Prostate gland (tissue), 2 donors: ENCODE measurements around the gene ADAMTS2. TPM values are rescaled to one million over a fixed set of nuclear protein-coding genes. Genes with fewer than 3 reads are reported as not detected.

Source experiments
- DNase-seq: peaks from one replicate; pipeline ENCODE4 v3.0.0-alpha.2; 2019; ENCODE audit warnings: low spot score
- H3K27ac ChIP-seq, 2 donors: fragments of 200-600 bp; sonication (generic); 2 replicates each; pipeline ENCODE4 v1.5.1; 2017 to 2019
- H3K27me3 ChIP-seq: fragments of 200-600 bp; sonication (generic); replicated peaks from 2 replicates; pipeline ENCODE4 v1.5.1; 2019; ENCODE audit not compliant: insufficient read depth
- H3K36me3 ChIP-seq, 2 donors: fragments of 200-600 bp; sonication (generic); 1 replicate in 1 of 2; 2 replicates in 1 of 2; pipeline versions ENCODE4 v1.5.1 to v1.8.1; 2017 to 2019
- H3K4me1 ChIP-seq: fragments of 200-600 bp; sonication (generic); replicated peaks from 2 replicates; pipeline ENCODE4 v1.5.1; 2019
- H3K4me3 ChIP-seq, 2 donors: fragments of 200-600 bp; sonication (generic); 2 replicates each; pipeline ENCODE4 v1.5.1; 2017 to 2019
- H3K9me3 ChIP-seq: fragments of 200-600 bp; sonication (generic); 2 replicates; pipeline ENCODE4 v1.5.1; 2017
- POLR2A ChIP-seq: fragments of 450-650 bp; IDR thresholded peaks from one replicate; pipeline ENCODE4 v1.6.1; 2016; ENCODE audit warnings: antibody characterized with exemption, mild to moderate bottlenecking
- POLR2AphosphoS5 ChIP-seq: sonication (generic); formaldehyde crosslinking; IDR thresholded peaks from one replicate; pipeline ENCODE4 v1.6.1; 2017; ENCODE audit warnings: antibody characterized with exemption
- WGBS: methylation state at CpG from one replicate; pipeline ENCODE4 v1.1.5; 2018; 5-methylcytosine and 5-hydroxymethylcytosine counted together
- intact Hi-C: fragments of 100-400 bp; cut with DNase I; formaldehyde crosslinking; loops from one replicate; pipeline ENCODE4 v1.14.2; 2022
- total RNA-seq, 2 donors: library from RNA; depleted of rRNA; stranded (reverse); fragments of >200 nt; gene quantifications; one replicate each; pipeline ENCODE4 v1.1.0, GENCODE V29; 2016
- TF ChIP-seq, protein P1 (sequence below), 4 experiments: fragments of 200-600 bp in 2 of 4; fragments of 450-650 bp in 2 of 4; sonication (generic) in 2 of 4; IDR thresholded peaks; 1 replicate in 3 of 4; 2 replicates in 1 of 4; pipeline ENCODE4 v1.5.1; 2016 to 2019; ENCODE audit warnings: antibody characterized with exemption in 4 of 4, mild to moderate bottlenecking in 2 of 4, moderate library complexity in 2 of 4

The ADAMTS2 gene
- total RNA-seq, 2 donors from 2014 or later: 2.0 to 20.3 TPM

DNA sequence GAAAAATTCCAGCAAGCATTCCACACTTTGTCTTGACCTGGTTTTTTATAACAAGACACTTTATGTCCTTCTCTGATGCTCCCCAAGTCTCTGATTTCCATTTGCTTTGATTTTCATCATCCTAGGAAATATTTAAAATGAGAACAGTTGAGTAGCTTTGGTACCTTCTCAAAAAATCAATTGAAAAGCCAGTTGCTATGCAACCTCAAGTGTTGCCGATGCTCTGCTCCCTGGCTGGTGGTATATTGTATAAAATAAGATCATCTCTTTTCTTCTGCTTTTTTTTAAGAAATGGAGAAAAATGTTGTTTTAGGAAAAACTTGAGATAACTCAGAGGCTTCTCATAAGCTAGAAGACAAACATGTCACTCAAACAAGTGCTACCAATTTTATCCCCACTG is 175.4 kb downstream of the ADAMTS2 start:
- DNase-seq: no peak
- Histone ChIP-seq H3K9me3 (no peaks in the 10 kb centered on the region), H3K27ac (no peak overlapping the region), H3K4me3 (no peak overlapping the region), H3K4me1 (no peaks in the 10 kb centered on the region), H3K36me3 (no peaks in the 10 kb centered on the region), H3K27me3 (no peaks in the 10 kb centered on the region)
- 95% methylated on average over 1 of the region's 1 CpG for WGBS
- TF ChIP-seq POLR2AphosphoS5: no peak
- TF ChIP-seq, protein P1, sequence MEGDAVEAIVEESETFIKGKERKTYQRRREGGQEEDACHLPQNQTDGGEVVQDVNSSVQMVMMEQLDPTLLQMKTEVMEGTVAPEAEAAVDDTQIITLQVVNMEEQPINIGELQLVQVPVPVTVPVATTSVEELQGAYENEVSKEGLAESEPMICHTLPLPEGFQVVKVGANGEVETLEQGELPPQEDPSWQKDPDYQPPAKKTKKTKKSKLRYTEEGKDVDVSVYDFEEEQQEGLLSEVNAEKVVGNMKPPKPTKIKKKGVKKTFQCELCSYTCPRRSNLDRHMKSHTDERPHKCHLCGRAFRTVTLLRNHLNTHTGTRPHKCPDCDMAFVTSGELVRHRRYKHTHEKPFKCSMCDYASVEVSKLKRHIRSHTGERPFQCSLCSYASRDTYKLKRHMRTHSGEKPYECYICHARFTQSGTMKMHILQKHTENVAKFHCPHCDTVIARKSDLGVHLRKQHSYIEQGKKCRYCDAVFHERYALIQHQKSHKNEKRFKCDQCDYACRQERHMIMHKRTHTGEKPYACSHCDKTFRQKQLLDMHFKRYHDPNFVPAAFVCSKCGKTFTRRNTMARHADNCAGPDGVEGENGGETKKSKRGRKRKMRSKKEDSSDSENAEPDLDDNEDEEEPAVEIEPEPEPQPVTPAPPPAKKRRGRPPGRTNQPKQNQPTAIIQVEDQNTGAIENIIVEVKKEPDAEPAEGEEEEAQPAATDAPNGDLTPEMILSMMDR (IDR thresholded peaks at IDR 0.05): no peak
- no peak for TF ChIP-seq POLR2A
- intact Hi-C loops: loop anchor here (5.0 kb wide), 1 partner anchor 177 kb away; the partner anchor contains the start of gene ADAMTS2

DNA sequence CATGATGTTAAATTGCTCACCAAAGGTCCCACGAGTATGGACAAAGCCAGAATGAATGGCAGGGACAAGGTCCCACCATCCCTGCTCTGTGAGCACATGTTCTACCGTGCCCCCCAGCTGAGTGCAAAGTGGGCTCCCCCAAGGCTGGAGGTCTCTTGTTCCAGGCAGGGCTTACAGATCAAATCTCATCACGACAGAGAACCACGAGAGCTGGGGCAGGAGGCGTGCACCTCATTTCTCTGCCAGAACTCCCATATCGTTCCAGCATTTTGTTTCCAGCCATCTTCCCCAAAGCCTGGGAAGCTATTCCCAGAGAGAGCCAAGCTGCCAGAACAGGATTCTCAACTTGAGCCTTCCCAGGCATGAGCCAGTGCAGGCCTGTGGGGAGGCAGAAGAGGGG is 176.6 kb downstream of the ADAMTS2 start:
- Histone ChIP-seq H3K27me3 (no peaks in the 10 kb centered on the region), H3K4me1 (no peaks in the 10 kb centered on the region), H3K27ac (no peak overlapping the region), H3K4me3 (no peak overlapping the region), H3K9me3 (no peaks in the 10 kb centered on the region), H3K36me3 (no peaks in the 10 kb centered on the region)
- no peak for DNase-seq
- intact Hi-C loops: loop anchor here (5.0 kb wide), 1 partner anchor 179 kb away; the partner anchor contains the start of gene ADAMTS2
- 75% methylated on average over 6 of the region's 6 CpGs for WGBS
- no peak for TF ChIP-seq POLR2A
- TF ChIP-seq POLR2AphosphoS5: no peak
- TF ChIP-seq, protein P1 (IDR thresholded peaks at IDR 0.05): no peak

DNA sequence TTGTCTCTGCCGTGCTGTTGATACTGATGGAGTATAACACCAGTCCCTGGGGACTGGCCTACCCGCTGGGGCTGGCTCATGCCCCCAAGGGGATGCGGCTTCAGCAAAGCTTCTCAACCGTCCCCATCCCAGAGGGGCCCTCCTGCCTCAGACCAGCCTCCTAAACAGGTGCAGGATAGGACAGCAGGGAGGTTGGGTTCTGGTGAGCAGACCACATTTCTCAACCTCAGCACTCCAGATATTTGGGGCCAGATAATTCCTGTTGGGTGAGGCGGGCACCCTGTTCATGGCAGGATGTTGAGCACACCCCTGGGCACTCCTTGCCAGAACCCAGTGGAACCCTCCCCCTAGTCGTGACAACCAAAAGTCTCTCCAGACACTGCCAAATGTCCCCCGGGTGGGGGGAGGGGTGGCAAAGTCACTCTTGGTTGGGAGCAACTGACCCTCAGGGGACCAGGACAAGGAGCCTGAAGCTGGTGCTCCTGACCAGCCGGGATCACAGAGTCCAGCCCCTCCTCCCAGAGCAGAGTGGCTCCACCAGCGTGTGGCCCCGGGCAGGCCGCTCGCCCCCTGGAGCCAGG is 177.3 kb downstream of the ADAMTS2 start:
- intact Hi-C loops: loop anchor here (2.0 to 5.0 kb wide), 2 partner anchors 179 to 327 kb away; partner anchors contain the start of gene ADAMTS2
- Histone ChIP-seq H3K27me3 (no peaks in the 10 kb centered on the region), H3K4me3 (no peak overlapping the region), H3K9me3 (no peaks in the 10 kb centered on the region), H3K27ac (no peak overlapping the region), H3K36me3 (no peaks in the 10 kb centered on the region), H3K4me1 (no peaks in the 10 kb centered on the region)
- WGBS: 93% methylated on average over 9 of the region's 12 CpGs
- no peak for DNase-seq
- TF ChIP-seq, protein P1 (IDR thresholded peaks at IDR 0.05): no peak
- TF ChIP-seq POLR2A (no peak), POLR2AphosphoS5 (no peak)

DNA sequence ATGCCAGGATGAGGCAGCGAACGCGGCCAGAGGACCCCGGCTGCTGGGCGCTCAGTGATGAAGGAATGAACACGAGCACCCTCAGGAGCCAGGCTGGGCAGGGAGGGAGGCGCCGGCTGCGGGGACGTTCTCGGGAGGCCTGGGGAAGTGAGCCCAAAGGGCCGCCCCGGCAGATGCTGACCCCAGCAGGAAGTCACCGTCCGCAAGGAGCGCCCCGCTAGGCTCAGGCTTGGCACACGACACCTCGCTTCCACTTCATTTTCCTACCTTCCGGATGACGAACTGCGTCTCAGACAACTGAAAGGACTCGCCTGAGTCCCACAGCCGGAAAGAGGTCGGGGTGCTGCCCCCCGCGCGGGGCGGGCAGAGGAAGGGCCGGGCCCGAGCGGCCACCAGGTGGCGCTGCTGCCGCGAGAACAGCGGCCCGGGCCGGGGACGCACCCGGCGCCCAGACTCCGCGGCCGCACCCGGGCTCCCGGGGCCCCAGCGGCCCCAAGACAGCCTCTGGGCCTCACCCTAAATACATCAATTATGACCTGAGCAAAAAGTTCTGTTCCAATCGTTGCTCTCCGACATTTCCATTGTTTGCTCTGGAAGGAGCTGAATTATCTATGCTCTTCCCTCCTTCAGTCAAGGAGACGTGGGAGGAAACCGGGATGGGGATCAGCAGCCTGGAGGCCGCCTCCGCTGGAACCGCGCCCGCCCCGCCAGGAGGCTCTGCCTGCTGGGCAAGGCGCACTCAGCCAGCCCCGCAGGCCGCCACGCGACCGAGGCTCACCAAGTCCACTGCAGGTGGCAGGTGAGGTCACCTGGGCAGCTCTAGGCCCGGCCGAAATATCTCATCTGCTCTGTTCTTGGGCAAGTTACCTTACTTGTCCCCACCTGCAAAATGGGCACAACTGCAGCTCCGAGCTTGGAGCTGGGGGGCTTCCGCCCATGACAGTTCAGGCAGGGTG is 178.1 kb downstream of the ADAMTS2 start:
- 19% methylated on average over 67 of the region's 67 CpGs for WGBS
- Histone ChIP-seq H3K36me3 (no peaks in the 10 kb centered on the region), H3K9me3 (no peaks in the 10 kb centered on the region), H3K27me3 (no peaks in the 10 kb centered on the region), H3K4me1 (no peaks in the 10 kb centered on the region), H3K4me3 (peak overlapping the region in 1 of 2 donors; percentile 9), H3K27ac (no peak overlapping the region)
- intact Hi-C loops: loop anchor here (2.0 to 5.0 kb wide), 2 partner anchors 180 to 328 kb away; partner anchors contain the start of gene ADAMTS2
- TF ChIP-seq, protein P1 (IDR thresholded peaks at IDR 0.05): peak; percentile 88 to 97 (median 90)
- no peak for TF ChIP-seq POLR2AphosphoS5
- DNase-seq: no peak
